Epithelial cell of proximal tubule (primary cell): Measurements from ENCODE around the gene ENTPD2. TPM values are rescaled to one million over a fixed set of nuclear protein-coding genes. Genes with fewer than 3 reads are reported as not detected.
A peak's percentile ranks its signal among the peaks of the same experiment; 100 is the strongest.

Experiments used
- DNase-seq: peaks from one replicate; pipeline ENCODE4 v3.0.0-alpha.2; 2011; ENCODE audit warnings: low read depth
- H3K4me3 ChIP-seq: 2 replicates; pipeline ENCODE4 v1.5.1; 2011; ENCODE audit warnings: low read depth, mild to moderate bottlenecking, low read length
- CTCF ChIP-seq: conservative IDR thresholded peaks from 2 replicates; pipeline ENCODE4 v1.5.1; 2012; ENCODE audit warnings: low read depth, mild to moderate bottlenecking, low read length
- total RNA-seq: library from RNA; depleted of rRNA; stranded (reverse); fragments of >200 nt; gene quantifications from 2 replicates; pipeline ENCODE4 v1.2.3, GENCODE V29; 2015

Gene ENTPD2
- total RNA-seq, 1 donor from 2014 or later = not detected

- DNase-seq = no peak
- TF ChIP-seq CTCF = no peak
These were observed 42.0 kb upstream of the ENTPD2 start for GRCh38 chr9:137095664-137096517.

GRCh38 chr9:137089232-137089947 is 35.5 kb upstream of the ENTPD2 start:
- H3K4me3 ChIP-seq = no peak overlapping the region
- no peak for DNase-seq
- no peak for TF ChIP-seq CTCF

More at GRCh38 chr9:137095664-137096517, 42.0 kb upstream of the ENTPD2 start:
- no peak overlapping the region for H3K4me3 ChIP-seq

GRCh38 chr9:137088121-137088520 is 34.3 kb upstream of the ENTPD2 start:
- TF ChIP-seq CTCF = no peak
- DNase-seq = no peak
- H3K4me3 ChIP-seq = peak overlapping the region; percentile 72

GRCh38 chr9:137087409-137087925 is 33.6 kb upstream of the ENTPD2 start:
- peak overlapping the region; percentile 72 for H3K4me3 ChIP-seq
- no peak for DNase-seq
- TF ChIP-seq CTCF = no peak

- peak; percentile 76 for DNase-seq
- TF ChIP-seq CTCF = no peak
- peak within 1 kb of the TSS; percentile 72 for H3K4me3 ChIP-seq
These were observed 32.9 kb upstream of the ENTPD2 start, which contains the start of gene MAN1B1 for GRCh38 chr9:137086531-137087408. Gene MAN1B1 (plus strand): TSS chr9:137086985. CDS start chr9:137087000, 15 bp downstream.

DNA sequence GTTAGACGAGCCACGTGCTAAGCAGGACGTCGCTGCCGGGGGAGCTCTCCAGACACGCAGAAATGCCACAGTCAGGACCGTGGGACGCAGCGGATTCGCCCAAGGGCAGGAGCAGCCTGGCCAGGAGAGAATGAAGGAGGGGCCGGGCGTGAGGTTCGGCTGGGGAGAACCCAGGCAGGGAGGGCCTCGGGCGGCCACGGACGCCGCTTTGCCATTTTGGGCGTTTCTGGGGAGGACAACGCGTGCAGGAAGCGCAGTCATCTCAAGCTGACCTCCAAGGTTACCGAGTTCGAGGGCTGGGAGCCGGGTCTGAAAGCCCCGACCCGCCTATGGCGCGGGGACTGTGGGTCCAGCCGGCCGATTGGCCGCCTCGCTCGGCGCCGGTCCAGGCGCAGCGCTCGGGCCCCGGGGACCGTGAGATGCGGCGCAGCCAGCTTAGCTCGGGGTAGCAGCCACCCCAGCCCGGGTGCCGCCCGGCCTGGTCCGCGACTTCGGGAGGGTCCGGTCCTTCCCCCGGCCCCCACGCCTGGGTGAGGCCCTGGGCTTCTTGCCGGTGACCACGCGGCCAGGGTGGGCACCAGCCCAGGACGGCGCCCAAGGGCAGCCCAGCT is 32.2 kb upstream of the ENTPD2 start:
- peak overlapping the region; percentile 72 for H3K4me3 ChIP-seq
- DNase-seq = no peak
- TF ChIP-seq CTCF = no peak
